HT-29 (cell line): ENCODE measurements around the gene TRA2B. TPM values are rescaled to one million over a fixed set of nuclear protein-coding genes. Genes with fewer than 3 reads are reported as not detected.
A peak's percentile ranks its signal among the peaks of the same experiment; 100 is the strongest.

Experiments
- DNase-seq: peaks from one replicate; pipeline ENCODE4 v3.0.0-alpha.2; 2015; ENCODE audit warnings: low spot score
- total RNA-seq: library from RNA; depleted of rRNA; stranded (reverse); fragments of >200 nt; shearing (Covaris generic); gene quantifications from 2 replicates; pipeline ENCODE4 v1.2.3, GENCODE V29; 2014

TRA2B gene
- total RNA-seq, 1 experiment from 2014 or later, result 268 TPM

DNA sequence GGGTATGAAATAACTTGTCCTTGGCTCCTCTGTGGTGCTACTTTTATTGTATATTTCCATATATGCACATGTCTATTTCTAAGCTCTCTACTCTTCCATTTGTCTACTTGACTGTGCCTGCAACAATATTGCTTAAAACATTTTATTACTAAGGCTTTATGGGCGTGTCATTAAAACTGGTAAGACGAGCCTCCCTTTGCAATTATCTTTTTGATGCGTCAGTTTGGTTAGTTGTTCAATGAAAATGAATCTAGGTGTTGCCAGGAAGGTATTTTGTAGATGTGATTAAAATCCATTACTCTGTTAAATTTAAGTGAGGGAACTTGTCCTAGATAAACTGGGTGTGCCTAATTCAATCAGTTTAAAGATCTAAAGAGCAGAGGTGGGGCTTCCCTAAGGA is 12.9 kb upstream of the TRA2B start:
- no peak for DNase-seq

DNA sequence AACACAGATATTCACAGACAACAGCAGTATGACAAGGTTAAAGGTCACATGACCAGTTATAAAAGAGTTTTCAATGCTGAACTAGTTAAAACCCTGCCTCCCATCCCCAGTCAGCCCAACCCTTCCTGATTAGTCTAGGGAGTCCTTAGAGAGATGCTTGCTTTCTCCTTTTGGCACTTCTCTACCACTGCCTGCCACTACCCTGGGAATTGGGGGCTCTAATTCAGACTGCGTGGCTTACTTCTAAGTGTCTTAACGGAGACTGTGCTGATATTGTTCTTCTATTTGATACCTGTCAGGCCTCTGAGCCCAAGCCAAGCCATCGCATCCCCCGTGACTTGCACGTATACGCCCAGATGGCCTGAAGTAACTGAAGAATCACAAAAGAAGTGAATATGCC is 11.7 kb upstream of the TRA2B start:
- no peak for DNase-seq

DNA sequence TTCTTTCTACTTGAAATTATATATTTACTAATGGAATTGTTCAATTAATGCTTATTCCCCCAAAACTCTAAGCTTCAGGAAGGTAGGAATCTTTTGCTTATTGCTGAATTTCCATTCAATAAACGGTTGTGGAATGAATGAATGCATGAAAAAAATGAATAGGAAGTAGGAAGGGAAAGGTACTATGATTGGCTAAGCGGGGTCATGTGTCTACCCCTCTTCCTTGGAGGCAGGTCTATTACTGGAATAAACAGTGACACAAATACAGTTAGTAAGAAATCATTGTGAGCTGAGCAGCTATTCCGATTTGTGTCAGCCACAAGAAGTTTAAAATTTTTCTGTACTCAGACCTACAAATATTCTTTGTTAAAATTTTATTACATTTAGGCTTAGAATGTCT is 10.5 kb upstream of the TRA2B start:
- no peak for DNase-seq

DNA sequence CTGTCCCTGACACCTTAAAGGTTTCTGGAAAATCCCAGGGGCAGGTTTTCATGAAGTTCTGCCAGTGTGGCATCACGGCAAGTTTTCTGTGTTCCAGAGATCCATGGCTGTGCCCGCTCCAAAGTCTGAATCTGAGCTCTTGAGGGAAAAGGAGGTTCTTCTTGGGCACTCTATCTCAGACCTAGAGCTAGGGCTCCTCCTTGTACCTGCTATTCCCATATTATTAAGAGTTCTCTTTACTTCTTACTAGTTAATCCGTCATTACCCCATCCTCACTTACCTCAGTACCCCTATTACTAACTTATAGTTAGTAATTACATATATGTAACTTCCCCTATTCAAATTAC is 5.9 kb upstream of the TRA2B start:
- DNase-seq, result no peak

DNA sequence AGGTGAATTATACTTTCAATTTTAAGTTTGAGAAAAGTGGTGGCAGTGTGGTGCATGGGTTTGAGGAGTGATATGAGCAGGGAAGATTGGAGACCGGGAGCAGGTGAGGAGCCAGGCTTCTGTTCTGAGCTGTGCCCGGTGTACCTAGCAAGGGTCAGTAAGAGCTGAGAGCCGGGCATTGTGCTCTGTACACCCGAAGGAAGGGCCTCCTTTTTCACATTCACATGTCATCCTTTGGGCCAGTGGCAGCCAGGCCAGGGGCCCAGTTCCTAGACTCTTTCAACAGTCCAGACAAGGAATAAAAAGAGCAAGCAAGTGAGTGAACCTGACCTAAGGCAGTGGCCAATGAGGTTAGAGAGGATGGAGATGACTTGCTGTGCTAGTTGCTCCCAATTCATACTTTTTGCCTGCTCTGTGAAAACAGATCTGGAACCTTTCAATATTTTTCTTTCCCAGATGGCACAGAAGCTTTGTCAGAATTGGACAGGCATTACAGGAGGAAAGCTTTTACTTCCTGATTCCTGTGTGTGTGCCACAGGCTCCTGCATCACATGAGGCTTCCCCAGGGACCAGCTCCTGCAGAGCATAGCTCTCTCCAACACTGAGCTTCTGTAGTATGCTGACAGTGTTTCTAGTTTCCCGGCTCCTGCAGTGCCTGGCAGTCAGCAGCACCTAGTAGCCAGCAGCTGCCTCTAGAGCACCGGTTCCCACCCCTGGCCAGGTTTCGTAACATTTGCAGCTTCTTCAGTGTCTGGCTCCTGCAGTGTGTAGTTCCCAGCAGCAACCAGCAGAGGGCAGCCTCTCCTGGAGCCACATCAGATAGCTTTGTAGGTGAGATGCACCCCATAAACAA is 5.3 kb upstream of the TRA2B start:
- peak; percentile 93 for DNase-seq

DNA sequence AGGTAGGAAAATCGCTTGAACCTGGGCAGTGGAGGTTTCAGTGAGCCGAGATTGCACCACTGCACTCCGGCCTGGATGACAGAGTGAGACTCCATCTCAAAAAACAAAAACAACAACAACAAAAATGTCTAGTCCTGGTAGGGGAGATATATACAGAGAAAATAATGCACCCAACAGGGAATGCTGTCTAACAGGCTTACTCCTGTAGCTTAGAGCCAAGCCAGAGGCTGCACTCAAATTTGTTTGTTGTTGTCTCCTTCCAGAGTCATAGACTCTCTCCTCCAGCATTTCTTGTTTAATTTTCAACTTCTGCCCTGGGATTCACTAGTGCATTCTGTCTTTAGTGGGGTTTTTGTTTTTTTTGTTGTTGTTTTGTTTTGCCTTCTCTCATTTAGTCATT is 4.6 kb upstream of the TRA2B start:
- no peak for DNase-seq

DNA sequence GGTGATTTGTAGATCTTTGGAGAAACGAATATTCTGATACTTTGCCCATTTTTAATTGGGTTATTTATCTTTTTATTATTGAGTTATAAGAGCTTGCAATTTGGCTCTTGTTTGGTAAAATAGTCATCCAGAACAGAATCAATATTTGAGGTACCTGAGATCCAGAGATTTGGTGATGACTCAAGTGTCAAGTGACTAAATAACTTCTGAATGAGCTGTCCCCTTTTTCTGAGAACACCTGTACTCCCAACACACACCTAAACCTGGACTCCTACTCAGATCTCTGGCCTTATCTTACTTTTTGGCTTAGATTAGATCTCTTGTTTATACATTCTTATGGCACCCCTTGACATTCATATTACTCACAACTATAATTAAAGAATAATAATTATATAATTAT is 3.1 kb upstream of the TRA2B start:
- DNase-seq, result no peak

DNA sequence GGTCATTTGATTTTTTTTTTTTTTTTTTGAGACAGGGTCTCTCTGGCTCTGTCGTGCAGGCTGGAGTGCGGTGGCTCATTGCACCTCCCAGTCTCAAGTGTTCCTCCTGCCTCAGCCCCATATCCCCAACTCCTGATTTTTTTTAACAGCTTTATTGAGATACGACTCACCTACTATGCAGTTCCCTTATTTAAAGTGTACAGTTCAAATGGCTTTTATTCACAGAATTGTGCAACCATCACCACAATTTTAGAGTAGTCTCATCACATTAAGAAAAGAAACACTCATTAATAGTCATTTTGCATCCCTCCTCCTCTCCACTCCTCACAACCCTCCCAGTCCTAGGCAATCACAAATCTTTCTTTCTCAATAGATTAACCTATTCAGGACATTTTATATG is 1.9 kb upstream of the TRA2B start:
- no peak for DNase-seq

DNA sequence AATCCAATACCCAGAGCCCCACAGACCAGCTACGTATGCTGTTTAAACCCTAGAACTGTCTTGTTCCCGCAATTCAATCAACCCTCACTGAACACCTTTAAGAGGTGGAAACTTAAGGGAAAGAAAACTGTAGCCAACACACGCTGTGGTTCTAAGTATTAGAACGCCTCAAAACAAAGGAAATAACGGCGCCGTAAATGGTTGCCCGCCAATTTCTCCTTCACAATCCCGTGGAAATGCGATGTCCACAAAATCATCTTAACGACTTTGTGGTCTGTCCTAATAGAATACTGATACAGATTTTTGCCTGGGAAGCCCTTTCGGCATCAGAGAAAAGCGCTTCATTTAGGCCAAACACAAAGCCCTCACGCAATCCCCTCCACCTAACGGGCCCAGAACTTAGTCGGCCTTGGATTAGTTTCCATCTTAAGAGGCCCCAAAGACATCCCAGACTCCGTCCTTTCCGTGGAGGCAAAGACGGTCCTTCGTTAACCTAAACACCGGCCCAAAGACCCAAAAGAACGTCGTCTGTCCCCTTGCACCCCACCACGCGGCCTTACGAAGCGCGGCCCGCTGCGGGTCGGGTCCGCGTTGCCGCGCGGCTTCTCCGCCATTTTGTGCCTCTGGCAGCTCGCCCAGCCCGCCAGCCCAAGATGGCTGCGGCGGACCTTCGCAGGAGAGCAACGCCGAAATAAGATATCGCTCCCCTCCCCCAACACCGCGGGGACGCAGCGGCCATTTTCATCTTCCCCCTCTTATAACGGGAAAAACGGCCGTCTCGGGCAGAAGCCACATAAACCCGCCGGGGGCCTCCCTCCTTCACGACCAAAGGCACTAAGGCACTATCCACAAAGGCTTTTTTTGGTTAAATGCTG is 763 bp downstream of the TRA2B start:
- DNase-seq, result peak; percentile 83

DNA sequence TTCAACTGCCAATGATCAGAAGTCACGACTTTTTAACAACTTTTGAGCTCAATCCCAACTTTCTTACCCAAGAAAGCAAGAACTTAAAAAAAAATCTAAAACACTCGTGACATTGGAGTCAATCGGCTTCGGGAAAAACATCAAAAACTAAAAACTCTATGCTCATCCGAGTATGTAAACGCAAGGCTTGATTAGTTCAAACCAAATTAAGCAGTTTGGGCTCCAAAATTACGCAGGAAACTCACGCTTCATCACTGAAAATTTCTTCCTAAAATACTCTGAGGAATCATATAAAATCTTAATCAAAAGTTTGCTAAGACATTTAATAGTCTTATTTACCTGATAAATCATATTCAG is 1.6 kb downstream of the TRA2B start:
- peak; percentile 28 for DNase-seq

DNA sequence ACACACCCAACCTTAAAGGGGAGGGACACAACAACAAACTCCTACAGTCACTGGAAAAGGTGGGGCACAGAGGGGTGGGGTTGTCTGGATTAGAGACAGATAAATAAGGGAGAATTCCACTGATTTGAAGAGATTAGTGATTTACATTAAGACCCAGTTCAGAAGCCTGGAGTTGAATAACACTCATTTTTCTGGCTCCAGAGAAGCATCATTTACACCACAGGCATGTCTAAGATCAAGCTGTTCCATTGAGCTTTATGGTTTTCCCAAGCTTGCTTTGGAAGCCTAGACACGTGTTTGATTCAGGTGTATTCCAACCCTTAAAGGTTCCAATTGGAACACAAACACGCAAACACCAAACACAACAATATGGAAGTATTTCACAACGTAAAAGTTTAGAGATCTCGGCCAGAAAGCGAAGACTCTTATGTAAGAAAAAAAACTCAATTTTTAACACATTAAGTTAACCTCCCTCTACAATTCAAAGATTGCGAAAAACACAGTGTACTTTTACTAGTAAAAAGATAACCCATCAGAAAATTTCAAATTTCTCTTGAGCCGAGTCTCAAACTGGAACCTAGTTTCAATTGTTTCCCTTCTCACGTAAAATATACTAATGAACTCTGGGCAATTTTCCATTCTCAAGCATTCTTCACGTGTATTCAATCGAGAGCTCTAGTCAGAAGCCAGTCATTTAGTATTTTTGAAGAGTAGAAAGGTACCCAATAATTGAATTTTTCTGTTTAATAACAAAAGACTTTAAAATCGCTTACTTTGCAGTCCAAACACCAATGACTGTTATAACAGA is 2.1 kb downstream of the TRA2B start:
- DNase-seq, result peak; percentile 49

DNA sequence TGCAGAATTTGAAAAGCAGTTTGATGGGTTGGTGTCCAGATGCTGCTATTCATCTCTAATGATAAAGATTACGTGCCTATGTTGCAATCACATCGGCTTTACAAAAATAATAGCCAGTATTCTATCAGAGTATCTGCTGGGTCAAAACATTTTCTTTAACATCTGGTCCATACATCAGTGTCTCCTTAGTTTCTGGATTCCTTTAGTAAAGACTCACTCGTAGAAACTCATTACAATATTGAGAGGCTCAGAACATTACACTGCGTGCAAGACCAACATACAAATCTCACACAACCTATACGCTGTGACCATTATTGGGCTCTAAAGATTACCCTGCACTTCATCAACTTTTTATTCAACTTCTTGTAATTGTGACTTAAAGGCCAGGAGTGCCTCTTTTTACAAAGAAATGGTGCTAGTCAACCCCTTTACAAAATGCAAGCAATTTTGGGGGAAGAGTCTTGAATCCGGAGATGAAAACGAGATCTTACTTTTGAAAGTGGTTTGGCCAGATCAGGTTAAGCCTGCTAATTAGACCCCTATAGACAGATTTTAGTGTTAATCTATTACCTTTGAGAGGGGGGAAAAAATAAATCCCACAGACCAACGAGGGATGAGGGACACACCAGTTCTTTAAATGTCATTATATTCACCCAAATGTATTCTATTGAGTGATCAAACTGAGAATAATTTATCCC is 2.9 kb downstream of the TRA2B start:
- no peak for DNase-seq

DNA sequence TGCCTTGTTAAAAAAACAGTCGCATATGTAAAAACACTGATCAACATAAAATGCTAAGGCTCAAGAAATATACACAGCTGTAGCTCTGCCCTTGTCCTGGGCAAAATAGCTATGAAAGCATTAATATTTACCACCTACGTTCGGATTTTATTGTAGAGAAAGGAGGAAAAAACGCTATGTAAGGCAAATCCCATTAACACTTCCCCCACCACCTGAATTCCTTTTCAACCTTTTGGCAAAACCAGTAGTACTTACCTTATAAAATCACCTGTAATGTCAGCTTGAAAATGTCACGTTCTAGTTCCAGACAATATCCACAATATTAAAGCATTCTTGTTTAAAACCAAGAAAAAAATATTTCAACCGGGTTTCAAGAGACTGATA is 3.6 kb downstream of the TRA2B start:
- no peak for DNase-seq

DNA sequence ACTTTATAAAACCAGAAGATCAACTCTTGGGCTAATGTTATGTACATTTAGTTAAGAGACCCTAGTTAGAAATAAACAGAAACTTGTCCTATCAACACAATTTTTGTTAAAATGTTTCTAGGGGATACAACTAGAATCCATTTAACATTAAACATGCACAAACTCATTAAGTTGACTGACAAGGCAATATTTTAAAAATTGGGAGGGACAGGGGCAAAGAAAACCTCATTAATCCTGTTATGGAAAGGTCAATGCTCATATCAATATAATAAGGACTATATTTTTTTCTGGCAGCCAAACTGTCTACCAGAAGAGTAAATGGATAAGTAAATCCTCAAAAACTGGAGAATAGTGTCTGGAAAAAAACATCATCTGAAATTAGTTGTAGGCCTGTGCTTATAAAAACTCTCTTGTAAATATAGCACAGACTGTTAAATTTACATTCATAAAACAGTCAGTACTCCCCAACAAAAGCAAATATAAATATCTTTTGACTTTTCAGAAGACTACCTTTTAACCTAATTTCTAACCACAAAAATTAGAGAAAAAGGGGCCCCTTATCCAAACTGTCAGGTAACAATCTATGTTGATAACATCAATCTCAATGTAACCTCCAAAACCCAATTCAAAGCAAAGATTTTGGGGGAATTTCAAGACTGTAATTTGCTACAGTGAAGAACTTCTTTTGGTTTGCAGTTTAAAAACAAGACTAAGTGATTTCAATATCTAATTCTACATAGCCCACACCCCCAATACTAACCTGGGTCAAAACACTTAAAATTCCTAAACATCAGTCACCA is 4.2 kb downstream of the TRA2B start:
- no peak for DNase-seq

DNA sequence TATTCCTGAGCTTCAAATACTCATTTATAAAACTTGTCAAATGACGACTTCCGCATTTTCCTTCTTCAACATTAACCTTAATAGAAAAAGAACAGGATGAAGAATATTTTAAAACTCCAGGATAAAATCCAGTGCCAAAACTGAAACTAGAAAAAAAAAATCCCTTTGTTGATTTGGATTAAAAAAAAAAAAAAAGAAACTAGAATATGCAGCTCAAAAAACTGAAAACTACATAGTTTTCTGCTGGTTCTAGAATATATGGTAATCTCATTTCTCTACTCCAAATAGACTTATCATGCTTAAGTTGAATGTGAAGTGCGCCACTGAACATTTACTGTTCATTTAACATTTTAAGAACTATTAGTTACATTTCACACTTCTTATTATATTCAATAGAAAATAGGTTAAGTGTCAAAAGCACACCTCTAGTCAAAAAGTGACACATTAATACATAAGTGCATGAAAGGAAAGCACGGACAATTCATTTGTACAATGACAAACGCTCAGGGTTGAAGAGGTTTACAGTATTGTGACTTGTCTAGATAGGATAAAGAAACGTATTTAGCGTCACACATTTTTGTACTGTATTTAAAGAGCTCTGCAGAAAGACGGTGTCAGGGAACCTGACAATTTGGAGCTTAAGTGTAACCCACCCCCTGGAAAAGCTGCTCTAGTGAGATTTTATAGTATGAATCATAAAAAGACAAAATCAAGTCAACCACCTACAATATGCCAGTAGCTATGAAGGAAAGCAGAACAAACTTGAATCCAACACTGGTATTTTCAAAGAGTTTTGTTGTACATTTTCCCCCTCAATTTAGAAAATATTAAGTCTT is 5.8 kb downstream of the TRA2B start:
- DNase-seq, result no peak

DNA sequence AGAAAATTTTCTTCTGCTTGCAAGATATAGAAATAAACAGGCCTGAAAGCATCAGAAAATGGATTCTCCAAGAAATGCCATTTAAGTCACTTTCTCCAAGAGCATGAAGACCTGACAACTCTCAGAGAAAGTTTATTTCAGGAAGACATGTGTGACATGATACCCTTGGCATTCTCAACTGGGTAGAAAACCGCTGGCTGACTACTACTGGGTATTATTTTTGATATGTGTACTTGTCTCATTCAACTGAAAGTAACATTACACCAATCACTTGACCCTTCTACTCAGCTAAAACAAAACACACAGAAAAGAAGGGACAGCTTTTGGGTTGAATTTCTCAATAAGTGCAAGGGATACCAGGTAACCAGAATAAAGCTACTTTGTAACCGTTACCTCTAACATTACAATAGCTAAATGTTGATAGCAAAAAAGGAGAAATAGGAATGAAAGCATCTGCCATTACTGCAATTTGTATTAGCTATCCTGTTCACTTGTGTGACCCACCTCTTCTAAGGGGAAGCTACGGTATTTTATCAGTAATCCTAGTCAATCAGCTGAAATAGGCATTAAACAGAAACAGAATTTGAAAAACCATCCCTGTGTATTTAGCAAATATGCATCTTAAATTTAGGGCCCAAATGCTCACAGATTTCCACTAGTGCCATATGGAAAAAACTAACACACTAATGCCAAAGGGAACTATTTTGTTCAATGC is 7.3 kb downstream of the TRA2B start:
- no peak for DNase-seq

DNA sequence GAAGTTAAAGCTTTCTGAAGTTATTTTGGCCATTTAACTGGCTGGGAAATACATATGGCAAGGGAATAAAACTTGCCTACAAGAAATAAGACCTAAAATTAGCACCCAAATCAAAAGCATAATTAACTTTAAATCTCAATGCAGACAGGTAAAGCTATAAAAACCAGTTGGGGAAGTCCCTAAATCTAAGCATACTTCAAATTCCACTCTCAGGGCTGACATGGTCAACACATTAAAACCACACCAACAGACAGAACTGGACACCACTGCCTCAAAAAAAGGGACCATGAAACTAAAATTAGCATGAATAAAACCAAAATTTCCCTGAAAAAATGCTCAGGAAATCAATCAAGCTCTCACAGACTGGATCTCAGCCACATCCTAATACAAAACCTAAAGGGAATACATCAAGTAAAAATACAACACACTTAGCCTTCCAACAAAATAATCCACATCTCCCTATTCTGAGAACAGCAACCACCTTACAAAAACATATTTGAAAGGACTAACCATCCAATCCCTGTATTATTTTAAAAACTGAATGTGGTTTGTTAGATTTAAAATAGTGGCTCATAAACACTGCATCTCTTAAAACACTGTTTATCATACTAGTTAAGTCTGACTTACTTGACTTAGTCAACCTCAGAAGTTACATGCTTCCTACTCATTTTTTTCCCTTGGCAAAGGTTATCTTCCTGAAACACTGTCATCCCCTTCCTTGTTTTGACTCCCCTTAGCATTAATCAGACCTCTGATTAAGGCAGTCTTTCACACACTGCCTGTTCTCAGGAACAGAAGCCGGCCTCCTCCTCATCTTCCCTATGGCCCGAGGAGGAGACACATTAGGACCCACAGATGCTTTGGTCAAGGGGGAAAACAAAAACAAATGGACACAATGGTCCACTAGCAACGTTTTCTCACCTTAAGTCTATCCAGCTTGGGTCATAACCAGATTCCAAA is 8.3 kb downstream of the TRA2B start:
- DNase-seq, result no peak

DNA sequence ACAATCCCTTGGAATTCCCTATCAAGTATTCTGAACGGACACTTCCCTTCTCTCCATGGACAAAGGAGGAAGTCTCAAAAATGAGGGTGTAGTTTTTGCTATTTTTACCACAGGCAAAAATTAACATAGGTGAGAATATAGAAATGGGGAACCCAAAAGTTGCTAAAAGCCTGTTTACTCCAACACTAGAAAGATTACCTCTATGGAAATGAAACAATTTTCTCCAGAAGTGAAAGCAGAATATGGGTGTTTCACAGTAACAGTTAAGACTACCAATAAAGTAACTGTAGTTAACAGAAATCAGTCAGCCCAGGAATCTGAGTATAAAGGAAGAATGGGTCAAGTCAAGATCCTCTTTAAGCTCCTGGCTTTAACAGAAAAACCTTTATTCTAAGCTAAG is 9.3 kb downstream of the TRA2B start:
- DNase-seq, result no peak
